GM19351 (cell line): Measurements from ENCODE around the gene ZFAND6.

Experiments
- ATAC-seq: cut with Tn5 transposase; IDR thresholded peaks from one replicate; pipeline ENCODE4 v1.9.1; 2021; ENCODE audit warnings: mild to moderate bottlenecking, moderate library complexity; ENCODE audit not compliant: unreplicated experiment

Gene ZFAND6

DNA sequence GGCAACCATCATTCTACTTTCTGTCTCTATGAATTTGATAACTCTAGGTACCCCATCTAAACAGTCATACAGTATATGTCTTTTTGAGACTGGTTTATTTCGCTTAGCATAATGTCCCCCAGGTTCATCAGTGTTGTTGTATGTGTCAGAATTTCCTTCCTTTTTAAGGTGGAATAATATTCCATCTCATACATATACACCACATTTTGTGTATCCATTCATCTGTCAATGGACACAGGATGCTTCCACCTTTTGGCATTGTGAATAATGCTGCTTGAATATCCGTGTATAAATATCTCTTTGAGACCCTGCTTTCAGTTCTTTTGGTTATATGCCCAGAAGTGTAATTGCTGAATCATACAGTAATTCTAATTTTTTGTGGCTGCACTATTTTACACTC lies 10.4 kb upstream of the ZFAND6 start:
- ATAC-seq: no peak

DNA sequence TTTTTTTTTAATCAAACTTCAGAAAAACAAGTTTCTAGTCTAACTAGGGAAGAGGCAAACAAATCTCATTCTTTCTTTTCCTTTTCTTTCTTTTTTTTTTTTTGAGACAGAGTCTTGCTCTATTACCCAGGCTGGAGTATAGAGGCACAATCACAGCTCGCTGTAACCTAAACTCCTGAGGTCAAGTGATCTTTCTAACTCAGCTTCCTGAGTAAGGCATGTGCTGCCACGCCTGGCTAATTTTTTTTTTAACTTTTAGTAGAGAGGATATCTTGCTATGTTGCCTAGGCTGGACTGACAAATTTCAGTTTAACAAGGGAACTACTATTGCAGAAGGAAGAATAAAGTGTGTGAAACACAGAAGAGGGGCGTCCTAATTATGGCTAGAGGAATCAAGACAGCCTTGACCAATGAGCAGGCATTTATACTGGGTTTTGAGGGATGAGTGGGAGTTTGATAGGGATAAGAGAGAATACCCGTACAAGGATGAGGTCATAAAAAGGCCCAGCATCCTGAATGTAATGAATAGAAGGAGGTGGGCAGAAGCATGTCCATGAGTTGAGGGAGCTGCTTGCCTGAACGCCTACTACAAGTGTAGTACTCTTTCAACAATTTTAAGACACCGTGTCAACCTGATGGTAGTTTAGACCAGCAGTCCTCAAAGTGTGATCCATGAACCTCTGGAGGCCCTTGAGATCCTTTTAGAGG lies 6.7 kb upstream of the ZFAND6 start:
- ATAC-seq: no peak

DNA sequence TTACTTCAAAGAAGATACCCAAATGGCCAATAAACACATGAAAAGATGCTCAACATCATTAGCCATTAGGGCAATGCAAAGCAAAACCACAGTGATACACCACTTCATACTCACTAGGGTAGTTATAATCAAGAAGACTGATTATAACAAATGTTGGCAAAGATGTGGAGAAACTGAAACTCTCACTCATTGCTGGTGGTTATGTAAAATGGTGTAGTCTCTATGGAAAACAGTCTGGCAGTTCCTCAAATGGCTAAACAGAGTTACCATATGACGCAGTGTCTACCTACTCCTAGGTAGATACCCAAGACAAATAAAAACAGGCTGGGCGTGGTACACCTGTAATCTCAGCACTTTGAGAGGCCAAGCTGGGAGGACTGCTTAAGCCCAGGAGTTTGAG lies 3.5 kb upstream of the ZFAND6 start:
- ATAC-seq: no peak

DNA sequence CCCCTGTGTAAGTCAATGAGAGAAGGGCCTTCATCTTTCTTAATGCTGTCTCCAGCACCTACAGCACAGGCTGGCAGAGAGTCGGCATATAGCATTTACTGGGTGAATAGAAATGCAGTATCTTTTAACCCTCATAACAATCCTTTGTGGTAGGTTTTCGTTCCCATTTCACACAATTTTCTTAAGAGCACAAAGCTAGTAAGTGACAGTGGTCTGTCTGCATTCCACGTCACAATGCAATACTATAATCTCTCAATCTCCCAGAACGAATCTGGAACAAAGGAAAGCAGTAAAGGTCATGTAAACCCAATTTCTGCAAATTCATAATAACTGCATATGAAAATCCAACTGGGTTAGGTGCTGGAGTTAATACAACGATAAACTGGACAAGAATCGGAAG lies 1.4 kb upstream of the ZFAND6 start:
- no peak for ATAC-seq

DNA sequence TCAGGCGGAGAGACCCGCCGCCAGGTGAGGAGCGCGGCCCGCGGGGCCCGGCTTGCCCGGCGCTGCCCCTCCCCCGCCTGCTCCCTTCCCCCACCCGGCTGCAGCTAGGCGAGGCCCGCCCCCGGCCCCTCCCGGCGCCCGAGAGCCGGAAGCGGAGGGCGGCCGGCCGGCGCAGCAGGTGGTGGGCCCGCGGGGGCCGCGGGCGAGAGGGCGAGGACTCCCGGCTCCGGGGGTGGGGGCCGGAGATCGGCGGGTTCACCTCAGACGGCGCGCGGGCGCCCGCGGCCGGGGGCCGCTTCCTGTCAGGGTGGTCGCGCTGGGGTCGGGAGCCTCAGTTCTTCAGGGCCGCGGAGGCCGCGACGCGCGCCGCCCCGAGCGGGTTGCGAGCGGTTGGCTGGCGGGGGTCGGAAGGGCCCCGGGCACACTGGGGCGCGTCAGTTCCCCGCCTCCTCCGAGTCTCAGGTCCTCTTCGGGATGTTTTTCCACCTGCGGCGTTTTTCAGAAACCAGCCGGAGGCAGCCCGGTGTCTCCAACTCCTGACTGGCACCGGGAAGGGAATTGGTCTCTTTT lies 395 bp downstream of the ZFAND6 start:
- peak; percentile 37 for ATAC-seq

DNA sequence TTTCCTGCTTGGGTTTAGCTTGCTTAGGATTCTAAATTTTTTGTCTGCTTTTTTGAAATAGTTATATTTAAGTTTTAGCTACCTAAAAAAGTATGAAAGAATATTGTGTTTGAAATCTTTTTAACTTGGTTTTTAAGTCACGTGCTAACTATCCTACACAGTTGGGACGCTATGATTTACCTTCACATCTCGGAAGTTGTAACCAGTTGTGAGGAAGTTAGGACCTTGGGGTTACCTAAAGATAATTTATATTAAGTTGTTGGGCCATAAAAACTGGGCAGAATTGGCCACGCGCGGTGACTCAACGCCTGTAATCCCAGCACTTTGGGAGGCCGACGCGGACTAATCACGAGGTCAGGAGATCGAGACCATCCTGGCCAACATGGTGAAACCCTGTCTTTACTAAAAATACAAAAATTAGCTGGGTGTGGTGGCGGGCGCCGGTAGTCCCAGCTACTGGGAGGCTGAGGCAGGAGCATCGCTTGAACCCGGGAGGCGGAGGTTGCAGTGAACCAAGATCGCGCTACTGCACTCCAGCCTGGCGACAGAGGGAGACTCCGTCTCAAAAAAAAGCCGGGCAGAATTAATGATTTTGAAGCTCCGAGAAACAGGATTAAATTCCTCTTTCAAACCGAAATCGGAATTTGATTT lies 1.0 kb downstream of the ZFAND6 start:
- no peak for ATAC-seq

DNA sequence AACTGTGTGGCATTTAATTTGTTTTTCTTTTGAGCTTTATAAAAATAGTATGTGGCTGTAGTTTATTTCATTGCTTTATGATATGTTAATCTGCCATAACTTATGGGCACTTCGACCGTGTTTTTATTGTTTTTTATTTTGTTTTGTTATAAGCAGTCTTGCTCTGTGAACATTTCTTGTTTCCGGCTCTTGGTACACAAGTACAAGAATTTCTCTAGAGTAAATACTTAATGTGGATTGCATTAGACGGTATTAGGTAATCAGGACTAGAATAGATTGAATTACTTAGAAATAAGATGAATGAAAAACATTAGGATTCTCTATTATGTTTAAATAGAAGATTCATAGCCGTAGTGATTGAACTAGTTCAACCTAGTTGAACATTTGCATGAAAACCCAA lies 2.1 kb downstream of the ZFAND6 start:
- ATAC-seq: no peak

DNA sequence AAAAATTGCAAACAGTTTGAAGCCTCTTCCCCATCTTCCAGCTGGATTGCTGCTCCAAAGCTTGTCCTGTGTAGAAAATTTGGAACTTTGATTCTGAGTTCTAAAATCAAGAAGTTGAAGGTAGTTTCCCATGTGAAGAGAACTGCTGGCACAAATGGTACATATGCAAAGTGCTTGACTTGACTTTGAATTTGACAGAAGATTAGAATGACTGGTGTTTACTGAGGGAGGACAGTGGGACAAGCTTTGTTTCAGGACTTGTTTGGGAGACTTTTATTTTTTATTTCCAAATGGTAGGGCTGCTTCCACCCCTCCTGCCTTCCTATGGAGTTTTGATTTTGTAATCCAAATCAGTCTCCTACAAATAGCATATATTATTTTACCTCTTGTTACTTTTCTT lies 7.4 kb downstream of the ZFAND6 start:
- no peak for ATAC-seq

DNA sequence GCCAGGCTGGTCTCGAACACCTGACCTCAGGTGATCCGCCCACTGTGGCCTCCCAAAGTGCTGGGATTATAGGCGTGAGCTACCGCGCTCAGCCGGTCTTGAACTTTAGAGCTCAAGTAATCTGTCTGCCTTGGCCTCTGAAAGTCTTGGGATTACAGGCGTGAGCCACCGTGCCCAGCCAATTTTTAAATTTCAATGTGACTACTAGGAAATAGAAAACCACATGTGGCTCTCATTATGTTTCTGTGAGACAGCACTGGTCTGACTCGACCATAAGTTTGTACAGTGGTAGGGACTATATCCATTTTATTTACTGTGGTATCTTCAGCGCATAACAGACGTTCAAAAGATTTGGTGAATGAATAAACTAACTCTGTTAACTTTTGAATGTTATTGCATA lies 9.1 kb downstream of the ZFAND6 start:
- peak; percentile 47 for ATAC-seq

DNA sequence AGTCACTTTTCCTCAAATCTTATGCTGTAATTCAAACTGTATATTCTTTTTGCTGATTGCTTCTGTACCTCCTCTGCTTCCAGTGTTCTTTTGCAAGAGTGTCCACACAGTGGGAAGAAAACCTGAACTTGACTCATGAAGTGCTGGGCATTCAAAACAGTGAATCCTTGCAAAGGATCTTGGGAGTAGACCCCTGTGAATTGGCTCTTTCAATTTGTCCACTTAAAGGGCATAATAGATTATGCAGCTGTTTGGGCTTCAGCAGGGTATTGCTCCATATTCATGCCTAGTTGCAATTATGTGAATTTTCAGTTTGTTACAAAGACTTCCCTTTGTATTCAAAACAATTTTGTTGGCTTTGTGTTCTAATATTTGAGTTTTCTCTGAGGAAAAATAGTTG lies 11.4 kb downstream of the ZFAND6 start:
- no peak for ATAC-seq

DNA sequence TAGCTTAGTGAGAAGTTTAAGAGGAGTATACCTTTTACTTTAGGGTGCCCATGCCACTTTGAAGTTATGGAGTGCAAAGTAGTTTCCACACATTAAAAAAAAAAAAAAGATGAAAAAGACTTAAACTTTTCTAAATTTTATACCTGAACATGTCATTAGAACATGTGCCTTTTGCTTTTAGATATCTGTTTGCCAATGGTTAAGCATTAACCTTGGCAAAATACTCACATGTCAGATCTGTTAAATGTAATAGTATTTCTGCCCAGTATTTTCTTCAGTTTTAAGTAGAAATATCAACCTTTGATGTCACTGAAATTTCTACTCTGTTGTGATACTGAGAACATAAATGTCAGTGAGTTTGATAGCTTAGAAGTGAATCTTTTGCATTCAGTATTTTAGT lies 12.2 kb downstream of the ZFAND6 start:
- no peak for ATAC-seq

DNA sequence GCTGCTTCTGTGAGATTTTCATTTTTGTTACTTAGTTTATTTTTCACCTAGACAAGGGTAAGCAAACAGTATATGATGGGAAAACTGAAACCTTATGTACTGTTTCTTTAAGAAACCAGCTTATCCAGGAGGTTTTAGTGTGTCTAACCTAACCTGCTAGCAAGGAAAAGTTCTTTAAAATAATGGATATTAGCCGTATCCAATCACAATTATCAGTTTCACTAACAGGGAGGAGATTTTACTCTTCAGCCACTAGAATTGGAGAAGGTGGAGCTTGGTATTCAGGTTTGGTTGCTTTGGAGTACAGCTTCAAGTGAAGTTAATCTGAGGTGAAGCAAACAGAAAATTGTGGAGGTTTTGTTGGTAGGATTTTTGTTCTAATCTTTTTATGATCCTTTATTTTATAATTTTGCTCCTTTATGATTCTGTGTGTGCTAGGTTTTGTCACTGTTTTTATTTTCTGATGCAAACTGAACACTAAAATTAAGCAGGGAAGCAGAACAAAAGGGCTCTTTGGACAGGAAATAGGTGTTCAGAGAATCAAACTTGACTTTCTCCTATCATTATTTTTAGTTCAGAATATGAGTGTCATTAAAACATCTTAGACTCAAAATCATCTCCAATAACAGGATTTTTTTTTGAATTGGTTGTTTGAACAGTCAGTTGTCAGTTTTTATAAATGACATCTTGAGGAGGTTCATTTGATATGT lies 13.0 kb downstream of the ZFAND6 start:
- peak; percentile 81 for ATAC-seq

DNA sequence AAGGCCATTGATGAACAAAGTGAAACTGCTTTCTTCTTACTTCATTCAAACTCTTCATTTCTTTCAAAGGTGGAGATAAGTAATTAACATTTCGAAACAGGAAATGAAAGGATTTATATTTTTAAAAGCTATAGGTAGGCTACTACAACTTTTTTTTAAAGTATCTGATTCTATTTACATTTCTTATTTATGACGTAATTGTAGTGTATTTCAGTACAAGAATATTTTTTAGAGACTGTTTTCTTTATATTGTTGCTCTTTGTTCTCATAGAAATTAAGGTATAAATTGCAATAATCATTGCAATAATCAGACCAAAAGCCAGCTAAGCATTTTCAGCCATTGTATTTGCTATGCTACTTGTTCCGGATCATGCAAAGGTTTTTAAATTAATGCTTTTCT lies 13.7 kb downstream of the ZFAND6 start:
- no peak for ATAC-seq

DNA sequence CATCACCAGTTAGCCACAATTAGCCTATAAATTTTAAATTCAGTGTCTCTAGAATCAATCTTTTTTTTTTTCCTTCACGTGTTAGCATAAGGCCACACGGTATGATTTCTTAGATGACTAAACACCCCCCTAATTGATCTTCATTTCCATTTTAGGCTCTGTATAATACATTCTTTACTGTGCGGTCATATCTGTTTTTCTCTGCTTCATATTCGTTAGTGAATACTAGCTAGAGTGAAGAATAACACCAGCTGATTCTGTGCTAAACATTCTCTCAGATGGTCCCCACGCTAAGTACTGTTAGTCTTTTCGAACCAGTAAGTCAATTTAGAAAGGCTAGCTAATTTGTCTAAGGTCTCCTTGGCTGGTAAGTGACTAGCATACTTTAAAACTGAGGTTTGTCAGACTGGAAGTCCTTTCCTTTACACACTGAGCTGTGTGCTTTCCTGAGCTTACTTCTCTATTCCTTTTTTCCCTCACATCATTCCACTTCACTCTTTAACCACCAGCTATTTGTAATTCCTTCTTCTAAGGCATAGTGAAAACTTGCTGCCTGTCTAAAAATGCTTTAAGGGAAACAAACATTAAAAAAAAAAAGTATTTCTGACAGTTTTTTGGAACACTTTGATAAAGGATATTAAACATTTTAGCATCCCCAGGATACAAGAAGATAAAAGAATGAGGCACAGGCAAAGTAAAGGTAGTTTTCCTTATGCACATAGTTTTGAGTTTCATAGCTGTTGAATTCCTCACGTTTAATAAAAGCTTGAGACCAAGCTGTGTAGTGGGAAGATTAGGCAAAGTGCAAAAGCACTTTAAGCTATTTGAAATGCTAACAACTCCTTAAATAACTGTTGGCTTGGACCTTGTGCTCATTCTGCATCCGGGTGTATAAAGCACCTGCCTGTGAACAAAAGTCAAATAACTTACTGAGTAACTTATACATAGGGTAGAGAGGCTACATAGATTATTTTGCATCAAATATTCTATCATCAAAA lies 17.1 kb downstream of the ZFAND6 start:
- ATAC-seq: no peak

DNA sequence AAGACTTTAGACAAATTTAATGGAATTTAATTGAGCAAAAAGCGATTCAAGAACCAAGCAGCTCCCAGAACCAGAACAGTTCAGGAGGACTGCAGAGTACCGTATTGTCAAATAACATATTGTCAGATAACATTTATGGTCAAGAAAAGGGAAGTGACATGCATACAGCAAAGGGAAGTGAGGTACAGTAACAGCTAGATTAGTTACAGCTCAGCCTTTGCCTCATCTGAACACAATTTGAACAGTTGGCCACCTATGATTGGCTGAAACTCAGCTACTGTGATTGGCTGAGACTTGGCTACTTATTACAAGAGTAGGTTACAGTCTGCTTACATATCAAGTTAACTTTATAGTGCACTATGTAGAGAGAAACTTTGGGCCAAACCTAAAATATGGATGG lies 21.9 kb downstream of the ZFAND6 start:
- peak; percentile 47 for ATAC-seq

DNA sequence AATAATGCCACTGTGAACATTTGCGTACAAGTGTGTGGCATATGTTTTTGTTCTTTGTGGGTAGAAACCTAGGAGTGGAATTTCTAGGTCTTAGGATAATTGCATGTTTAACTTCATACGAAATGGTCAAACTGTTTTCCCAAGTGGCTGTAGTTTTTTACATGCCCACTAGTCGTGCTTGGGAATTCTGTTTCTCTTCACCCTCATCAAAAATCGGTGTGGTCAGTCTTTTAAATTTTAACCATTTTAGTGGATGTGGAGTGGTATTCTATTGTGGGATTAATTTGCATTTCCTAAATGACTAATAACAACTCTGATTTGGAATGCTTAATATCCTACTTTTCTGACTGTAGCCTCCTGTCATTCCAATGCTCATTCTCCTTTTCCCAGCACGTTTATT lies 27.6 kb downstream of the ZFAND6 start:
- ATAC-seq: no peak

DNA sequence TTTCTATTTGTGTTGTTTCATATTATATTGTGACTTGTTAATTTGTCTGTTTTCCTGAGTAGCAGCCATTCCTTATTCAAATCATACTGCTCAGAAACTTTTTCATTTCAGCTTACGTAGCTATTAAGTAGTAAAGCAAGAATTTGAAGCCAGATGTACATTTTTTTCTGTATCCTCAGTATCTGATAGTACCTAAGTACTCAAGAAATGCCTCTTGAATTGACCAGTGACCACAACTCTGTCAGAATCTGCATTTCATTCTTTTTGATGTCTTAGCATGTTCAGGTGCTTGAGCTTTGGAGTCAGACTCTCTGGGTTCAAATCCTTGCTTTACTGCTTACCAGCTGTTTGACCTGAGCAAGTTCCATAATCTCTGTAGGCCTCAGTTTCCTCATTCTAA lies 30.6 kb downstream of the ZFAND6 start:
- no peak for ATAC-seq

DNA sequence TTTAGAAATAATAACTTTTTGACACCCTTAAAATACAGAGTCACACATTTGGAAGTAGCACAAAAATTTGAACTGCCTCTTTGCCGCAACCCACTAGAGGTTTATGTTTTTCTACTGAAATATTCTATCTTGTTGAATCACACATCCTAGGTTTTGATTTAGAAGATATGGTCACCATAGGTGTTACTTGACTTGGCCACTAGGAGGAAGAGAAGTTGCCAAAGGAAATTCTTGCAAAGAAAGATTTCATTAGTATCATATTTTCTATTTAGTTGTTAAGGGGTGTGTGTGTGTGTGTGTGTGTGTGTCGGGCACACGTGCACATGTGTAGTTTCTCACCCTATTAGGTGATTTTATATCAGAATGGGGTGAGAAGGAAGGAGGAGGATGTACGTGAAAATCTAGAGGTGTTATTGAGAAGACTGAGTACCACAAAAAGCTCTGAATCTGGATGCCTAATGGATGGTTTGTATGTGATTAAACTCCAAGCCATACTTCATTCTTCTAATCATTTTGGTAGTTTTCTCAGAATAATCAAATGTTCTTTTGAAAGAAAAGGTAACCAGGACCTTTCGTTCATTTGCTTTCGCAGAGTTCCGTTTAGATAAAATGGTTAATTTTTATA lies 31.5 kb downstream of the ZFAND6 start:
- ATAC-seq: no peak

DNA sequence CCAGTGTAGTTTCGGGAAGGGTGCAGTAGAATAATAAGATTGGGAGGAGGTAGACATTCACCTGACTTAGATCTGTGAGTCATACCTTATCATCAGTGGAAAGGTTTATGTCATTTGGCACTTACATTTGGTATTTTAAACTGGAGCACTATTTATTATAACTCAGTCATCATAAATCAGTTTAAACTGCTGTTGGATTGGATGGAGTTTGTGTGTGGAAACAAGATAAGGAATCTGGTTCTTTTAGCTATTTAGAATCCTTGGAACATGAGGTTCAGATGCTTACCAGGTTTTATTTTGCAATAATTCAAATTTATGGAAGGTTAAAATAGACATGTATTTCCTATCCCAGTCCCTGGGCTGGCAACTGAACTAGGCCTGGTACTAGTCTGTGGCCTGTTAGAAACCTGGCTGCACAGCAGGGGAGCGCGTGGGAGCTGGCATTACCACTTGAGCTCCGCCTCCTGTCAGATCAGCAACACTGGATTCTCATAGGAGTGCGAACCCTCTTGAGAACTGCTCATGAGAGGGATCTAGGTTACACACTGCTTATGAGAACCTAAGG lies 34.5 kb downstream of the ZFAND6 start:
- no peak for ATAC-seq

DNA sequence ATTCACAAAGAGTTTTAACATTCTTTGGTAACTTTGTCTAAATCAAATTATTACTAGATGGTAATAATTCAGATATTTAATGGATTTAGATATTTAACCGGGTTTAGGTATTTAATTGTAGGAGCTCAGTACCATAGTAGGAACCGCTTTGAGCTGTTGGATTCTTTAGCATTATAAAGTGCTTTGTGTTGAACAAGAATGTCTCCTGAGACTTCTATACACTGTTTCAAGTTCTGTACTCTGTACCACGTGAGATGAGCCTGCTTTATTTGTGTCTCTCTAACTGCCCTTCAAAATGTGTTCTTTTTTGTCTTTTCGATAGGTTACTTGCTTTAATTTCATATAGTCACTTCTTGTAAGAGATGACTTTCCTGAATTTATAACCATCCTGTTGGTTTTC lies 36.0 kb downstream of the ZFAND6 start:
- no peak for ATAC-seq
